ENCODE data around the gene CFAP77.

- TF ChIP-seq SKI (IDR thresholded peaks at IDR 0.05; ENCODE audit: partially characterized antibody): no peak
- no peak for TF ChIP-seq CTCF (CRISPR knock-in tag; IDR thresholded peaks at IDR 0.05)
- no peak for TF ChIP-seq ZNF703 (CRISPR knock-in tag; IDR thresholded peaks at IDR 0.05; ENCODE audit: borderline replicate concordance)
- no peak for TF ChIP-seq ZNF850 (CRISPR knock-in tag; conservative IDR thresholded peaks at IDR 0.05)
Measured at GRCh38 chr9:132391449-132391848, 18.6 kb upstream of the CFAP77 start.
